RWPE1 (cell line): ENCODE data around the gene ATP6V0E2.

Experiments used
- CTCF ChIA-PET: fragments of 350-600 bp; sonication (Branson Sonifier 250); formaldehyde crosslinking; extraction: SDS; loops from one replicate; lab custom pipeline; 2021; lab: Yijun Ruan, JAX
- POLR2A ChIA-PET: fragments of 400-600 bp; formaldehyde crosslinking; extraction: SDS; loops from one replicate; lab custom pipeline; 2020; ENCODE audit warnings: antibody characterized with exemption; ENCODE audit not compliant: low non-redundant PET; lab: Yijun Ruan, JAX
- DNase-seq: peaks from one replicate; pipeline ENCODE4 v3.0.0; 2012; ENCODE audit warnings: low spot score
- H3K27ac ChIP-seq: fragments of 450-650 bp; 2 replicates; pipeline ENCODE4 v1.5.1; 2017
- TF ChIP-seq, protein P1 (sequence below): fragments of 450-650 bp; conservative IDR thresholded peaks from 2 replicates; pipeline ENCODE4 v1.5.1; 2017; ENCODE audit warnings: low read depth, mild to moderate bottlenecking

ATP6V0E2 gene

DNA sequence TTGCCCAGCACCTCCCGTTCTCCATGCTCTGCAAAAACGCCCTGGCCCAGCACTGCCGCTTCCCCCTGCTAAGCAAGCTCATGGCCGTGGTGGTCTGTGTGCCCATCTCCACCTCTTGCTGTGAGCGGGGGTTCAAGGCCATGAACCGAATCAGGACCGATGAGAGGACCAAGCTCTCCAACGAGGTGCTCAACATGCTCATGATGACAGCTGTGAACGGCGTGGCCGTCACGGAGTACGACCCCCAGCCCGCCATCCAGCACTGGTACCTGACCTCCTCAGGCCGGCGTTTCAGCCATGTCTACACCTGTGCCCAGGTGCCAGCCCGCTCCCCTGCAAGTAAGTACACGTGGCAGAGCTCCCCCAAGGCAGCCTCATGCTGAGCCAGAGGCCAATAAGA, 11.6 kb upstream of the ATP6V0E2 start:
- DNase-seq = no peak
- CTCF ChIA-PET = no interaction called here
- TF ChIP-seq, protein P1, sequence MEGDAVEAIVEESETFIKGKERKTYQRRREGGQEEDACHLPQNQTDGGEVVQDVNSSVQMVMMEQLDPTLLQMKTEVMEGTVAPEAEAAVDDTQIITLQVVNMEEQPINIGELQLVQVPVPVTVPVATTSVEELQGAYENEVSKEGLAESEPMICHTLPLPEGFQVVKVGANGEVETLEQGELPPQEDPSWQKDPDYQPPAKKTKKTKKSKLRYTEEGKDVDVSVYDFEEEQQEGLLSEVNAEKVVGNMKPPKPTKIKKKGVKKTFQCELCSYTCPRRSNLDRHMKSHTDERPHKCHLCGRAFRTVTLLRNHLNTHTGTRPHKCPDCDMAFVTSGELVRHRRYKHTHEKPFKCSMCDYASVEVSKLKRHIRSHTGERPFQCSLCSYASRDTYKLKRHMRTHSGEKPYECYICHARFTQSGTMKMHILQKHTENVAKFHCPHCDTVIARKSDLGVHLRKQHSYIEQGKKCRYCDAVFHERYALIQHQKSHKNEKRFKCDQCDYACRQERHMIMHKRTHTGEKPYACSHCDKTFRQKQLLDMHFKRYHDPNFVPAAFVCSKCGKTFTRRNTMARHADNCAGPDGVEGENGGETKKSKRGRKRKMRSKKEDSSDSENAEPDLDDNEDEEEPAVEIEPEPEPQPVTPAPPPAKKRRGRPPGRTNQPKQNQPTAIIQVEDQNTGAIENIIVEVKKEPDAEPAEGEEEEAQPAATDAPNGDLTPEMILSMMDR = no peak
- POLR2A ChIA-PET = no interaction called here
- H3K27ac ChIP-seq = no peak overlapping the region

DNA sequence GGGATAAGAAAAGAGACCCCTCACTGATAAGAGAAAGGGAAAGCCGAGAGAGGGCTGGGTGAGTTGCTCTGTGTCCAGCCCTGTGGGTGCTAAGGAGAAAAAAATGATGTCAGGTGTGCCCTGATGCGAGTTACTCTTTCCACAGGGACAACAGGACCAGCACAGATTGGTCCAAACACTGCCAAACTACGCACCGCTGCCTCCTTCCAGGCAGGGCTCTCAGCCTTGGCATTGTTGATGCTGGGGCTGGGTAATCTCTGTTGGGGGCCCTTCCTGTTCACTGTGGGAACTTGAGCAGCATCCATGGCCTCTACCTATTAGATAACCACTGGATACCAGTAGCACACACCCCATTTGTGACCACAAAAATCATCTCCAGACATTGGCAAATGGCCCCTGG, 10.3 kb upstream of the ATP6V0E2 start:
- no peak for DNase-seq
- ChIA-PET CTCF (no interaction called here), POLR2A (no interaction called here)
- TF ChIP-seq, protein P1 = no peak
- H3K27ac ChIP-seq = no peak overlapping the region

DNA sequence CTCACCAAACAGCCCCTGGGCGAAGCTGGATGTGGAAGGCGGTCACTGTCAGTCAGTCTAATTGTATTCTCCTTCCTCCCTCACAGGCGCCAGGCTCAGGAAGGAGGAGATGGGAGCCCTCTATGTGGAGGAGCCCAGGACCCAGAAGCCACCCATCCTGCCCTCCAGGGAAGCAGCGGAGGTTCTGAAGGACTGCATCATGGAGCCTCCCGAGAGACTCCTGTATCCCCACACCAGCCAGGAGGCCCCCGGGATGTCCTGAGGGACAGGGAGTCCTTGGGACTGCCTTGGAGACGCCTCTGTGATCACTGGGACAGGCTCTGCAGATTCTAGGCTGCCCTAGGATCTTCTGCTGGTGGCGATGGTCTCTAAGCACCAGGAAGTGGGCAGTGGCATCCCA, 9.7 kb upstream of the ATP6V0E2 start:
- TF ChIP-seq, protein P1 = no peak
- CTCF ChIA-PET = no interaction called here
- POLR2A ChIA-PET = no interaction called here
- no peak for DNase-seq
- H3K27ac ChIP-seq = no peak overlapping the region

DNA sequence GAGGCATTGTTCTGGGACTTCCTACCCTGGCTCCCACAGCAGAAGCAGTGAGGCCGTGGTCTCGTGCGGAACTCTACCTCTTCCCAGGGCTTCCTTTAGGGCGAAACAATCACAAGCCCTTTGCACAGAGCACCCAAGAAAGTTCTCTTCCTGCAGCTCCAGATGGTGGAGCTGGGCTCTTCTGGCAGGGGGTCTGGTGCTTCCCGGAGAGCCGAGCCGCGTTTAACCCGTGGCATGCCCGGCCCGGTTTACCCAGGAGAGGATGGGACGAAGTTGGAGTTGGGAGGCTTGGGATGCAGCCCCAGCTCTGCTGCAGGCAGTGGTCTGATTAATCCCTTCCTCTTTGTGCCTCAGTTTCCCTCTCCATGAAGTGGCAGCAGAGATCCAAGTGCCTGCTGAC, 9.0 kb upstream of the ATP6V0E2 start:
- CTCF ChIA-PET = no interaction called here
- DNase-seq = no peak
- TF ChIP-seq, protein P1 = no peak
- POLR2A ChIA-PET = no interaction called here
- no peak overlapping the region for H3K27ac ChIP-seq

DNA sequence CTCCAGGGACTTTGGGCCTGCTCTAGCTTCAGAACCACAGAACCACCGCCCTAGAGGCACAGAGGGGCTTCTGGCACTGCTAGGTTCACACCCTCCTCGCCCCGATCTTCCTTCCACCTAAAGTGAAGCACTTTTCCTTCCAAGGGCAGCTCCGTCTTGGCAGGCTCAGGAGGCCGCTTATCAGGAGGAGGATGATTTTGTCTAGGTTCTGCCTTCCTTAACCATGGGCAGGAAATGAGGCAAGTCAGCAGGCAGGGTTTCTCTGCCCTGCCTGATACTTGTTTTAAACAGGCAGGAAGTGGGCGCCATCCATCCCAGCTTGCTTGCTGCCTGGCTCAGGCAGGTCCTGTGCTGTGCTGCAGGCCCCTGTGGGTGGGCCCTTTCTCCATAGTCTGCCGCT, 8.3 kb upstream of the ATP6V0E2 start:
- CTCF ChIA-PET = no interaction called here
- POLR2A ChIA-PET = no interaction called here
- no peak overlapping the region for H3K27ac ChIP-seq
- TF ChIP-seq, protein P1 = no peak
- no peak for DNase-seq

DNA sequence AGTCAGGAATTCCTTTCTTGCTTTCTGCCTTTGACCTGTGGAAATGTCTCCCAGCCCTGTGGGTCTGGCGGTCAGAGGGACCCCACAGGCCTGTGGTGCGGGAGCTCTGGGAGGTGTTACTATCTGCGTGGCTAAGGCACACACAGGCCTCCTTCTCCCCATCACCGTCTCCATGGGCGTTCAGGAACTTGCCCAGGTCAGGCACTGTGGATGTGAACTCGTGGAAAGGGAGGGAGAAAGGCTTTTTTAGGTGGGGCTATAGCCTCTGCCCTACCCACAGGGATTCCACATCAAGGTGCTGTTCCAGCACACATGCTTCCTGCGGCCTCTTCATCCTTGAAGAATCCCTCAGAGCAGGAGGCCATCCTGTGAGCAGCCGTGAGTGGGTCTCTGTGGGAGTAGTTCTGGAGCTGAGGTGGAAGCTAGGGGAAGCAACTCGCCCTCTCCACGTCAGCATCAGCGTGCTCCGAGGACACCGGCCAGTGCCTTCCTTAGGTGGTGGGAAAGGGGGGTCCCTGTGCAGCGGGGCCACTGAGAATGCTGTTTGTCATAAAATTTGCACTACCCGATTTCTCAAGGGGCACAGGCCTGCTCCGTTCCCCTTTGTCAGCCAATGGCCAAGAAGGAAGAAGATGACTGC, 7.5 kb upstream of the ATP6V0E2 start:
- no peak overlapping the region for H3K27ac ChIP-seq
- TF ChIP-seq, protein P1 = no peak
- CTCF ChIA-PET = no interaction called here

More for the DNA sequence above, 7.5 kb upstream of the ATP6V0E2 start:
- DNase-seq = no peak
- POLR2A ChIA-PET = no interaction called here
